Stimulated activated CD8-positive, alpha-beta memory T cell treated with anti-CD3 and anti-CD28 coated beads, Interleukin-12 subunit alpha, Interleukin-12 subunit beta, amount 100 ng/mL, for 1 hour (primary cell): ENCODE measurements around the gene PTGFRN.

Experiments
- DNase-seq: peaks from one replicate; pipeline ENCODE4 v3.0.0-alpha.2; 2020; ENCODE audit warnings: low read depth

Gene PTGFRN

GRCh38 chr1:117034791-117035290, 125.1 kb downstream of the PTGFRN start:
- DNase-seq, result no peak

DNA sequence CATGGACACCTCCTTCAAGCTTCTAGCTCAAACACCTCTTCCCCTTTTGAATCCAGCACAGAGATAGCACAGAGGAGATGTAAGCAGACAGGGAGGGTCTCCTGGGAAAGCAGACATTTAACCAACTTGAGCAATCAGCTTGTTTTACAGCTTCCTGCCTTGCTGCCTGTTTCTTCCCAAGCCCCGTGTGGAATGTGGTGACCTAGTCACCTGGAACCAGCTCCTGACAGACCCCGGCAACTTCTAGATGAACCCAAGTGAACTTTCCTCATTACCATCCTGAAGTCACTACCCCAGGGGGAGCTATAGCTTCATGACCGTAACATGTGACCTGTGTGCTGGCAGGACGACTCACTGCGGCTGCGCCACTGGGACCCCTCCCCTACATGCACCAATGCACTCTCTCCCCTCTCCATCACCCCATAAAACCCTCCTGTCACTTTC, 126.3 kb downstream of the PTGFRN start:
- no peak for DNase-seq

DNA sequence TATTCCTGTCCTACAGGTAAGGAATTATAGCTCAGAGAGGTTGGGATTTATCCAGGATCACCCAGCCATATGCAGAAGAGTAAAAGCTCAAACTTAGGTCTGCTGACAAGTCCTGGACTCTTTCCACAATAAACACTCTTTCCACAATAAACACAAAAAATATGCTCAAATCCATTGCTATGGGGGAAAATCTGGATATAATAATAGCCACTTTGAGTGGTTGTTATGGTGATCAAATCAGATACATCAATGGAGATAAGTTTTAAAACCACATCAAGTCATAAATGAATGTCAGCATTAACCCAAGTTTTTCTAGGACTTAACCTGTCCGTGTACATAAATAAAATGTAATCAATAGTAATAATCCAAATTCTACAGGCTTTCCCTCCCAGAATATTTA, 128.1 kb downstream of the PTGFRN start:
- DNase-seq, result no peak

GRCh38 chr1:117038236-117038635, 128.5 kb downstream of the PTGFRN start:
- DNase-seq, result no peak
